Immature natural killer cell (primary cell): ENCODE results near the gene ENPP1. TPM values are rescaled to one million over a fixed set of nuclear protein-coding genes. Genes with fewer than 3 reads are reported as not detected.
A peak's percentile ranks its signal among the peaks of the same experiment; 100 is the strongest.
"Not testable (repeated sequence)": the region's sequence is repeated elsewhere in the genome, so short reads cannot be mapped to it uniquely, and the experiment has no call there.

ENCODE experiments used
- DNase-seq, 3 donors: peaks; one replicate each; pipeline ENCODE4 v3.0.0; 2022; ENCODE audit warnings: mixed read lengths in 1 of 3
- H3K27ac Mint-ChIP-seq, 6 donors: one replicate each; pipeline ENCODE4 v1.8.0; 2020; ENCODE audit warnings: mixed read lengths in 6 of 6, mild to moderate bottlenecking in 5 of 6, inconsistent platforms in 4 of 6, moderate library complexity in 3 of 6
- H3K27me3 Mint-ChIP-seq, 3 donors: one replicate each; pipeline ENCODE4 v1.8.0; 2020 to 2021; ENCODE audit warnings: low read depth in 3 of 3, mild to moderate bottlenecking in 3 of 3, mixed read lengths in 3 of 3, moderate library complexity in 3 of 3, inconsistent platforms in 1 of 3
- H3K36me3 Mint-ChIP-seq, 3 donors: one replicate each; pipeline ENCODE4 v1.8.0; 2020; ENCODE audit warnings: mixed read lengths in 3 of 3, inconsistent platforms in 2 of 3, mild to moderate bottlenecking in 2 of 3
- H3K4me1 Mint-ChIP-seq, 2 donors: one replicate each; pipeline ENCODE4 v1.8.0; 2020; ENCODE audit warnings: inconsistent platforms in 2 of 2, mild to moderate bottlenecking in 2 of 2, mixed read lengths in 2 of 2, moderate library complexity in 1 of 2
- H3K4me3 Mint-ChIP-seq, 5 donors: one replicate each; pipeline ENCODE4 v1.8.0; 2020; ENCODE audit warnings: mild to moderate bottlenecking in 5 of 5, mixed read lengths in 5 of 5, inconsistent platforms in 3 of 5, moderate library complexity in 3 of 5
- H3K9me3 Mint-ChIP-seq, 6 donors: one replicate each; pipeline ENCODE4 v1.8.0; 2020; ENCODE audit warnings: mild to moderate bottlenecking in 6 of 6, mixed read lengths in 6 of 6, inconsistent platforms in 4 of 6, moderate library complexity in 3 of 6
- polyA plus RNA-seq, 3 donors: library from polyadenylated mRNA; unstranded; fragments of 300-500 nt; fragmentation: Illumina TruSeq; gene quantifications; one replicate each; pipeline ENCODE4 v1.2.3, GENCODE V29; 2021

The ENPP1 gene
- polyA plus RNA-seq, 3 donors from 2014 or later = 0.29 to 2.5 (median 1.3) TPM

DNA sequence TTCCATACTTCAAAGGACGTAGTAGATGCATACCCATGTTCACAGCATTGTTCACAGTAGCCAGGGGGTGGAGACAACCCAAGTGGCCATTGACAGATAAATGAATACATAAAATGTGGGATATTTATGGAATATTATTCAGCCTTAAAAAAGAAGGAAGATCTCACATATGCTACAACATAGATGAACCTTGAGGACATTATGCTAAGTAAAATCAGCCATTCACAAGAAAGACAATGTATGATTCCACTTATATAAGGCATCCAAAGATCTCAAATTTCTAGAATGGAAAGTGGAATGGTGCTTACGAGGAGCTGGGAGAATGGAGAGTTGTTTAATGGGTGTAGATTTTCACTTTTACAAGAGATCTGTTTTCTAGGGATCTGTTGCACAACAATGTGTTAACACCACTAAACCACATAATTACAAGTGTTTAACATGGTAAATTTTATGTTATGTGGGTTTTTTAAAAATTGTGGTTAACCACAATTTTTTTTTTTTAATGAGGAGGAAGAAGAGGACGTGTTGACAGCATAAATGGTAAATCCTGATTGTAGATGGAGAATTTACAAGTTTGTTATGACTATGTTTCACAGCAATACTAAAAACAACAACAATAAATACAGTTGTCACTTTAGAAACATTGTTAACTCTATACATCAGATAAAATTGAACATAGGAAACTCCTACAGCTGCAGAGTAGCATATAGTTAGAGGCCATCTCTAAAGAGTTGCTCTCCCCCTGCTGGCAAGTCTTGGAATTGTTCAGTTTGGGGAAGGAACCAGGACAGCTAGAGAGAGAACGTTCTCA, 101.8 kb downstream of the ENPP1 start:
- Mint-ChIP-seq H3K27ac (peak overlapping the region in 2 of 6 donors; percentile 55 to 86), H3K9me3 (peaks cover 0 to 3% (median 0%) of the 10 kb centered on the region in 6 donors), H3K4me1 (peaks cover 10 to 21% of the 10 kb centered on the region in 2 donors), H3K27me3 (peaks cover 13 to 34% (median 30%) of the 10 kb centered on the region in 3 donors), H3K4me3 (peak overlapping the region in 3 of 5 donors; percentile 7 to 50 (median 34)), H3K36me3 (no peaks in the 10 kb centered on the region)
- peak; percentile 53 to 67 (median 61) for DNase-seq

DNA sequence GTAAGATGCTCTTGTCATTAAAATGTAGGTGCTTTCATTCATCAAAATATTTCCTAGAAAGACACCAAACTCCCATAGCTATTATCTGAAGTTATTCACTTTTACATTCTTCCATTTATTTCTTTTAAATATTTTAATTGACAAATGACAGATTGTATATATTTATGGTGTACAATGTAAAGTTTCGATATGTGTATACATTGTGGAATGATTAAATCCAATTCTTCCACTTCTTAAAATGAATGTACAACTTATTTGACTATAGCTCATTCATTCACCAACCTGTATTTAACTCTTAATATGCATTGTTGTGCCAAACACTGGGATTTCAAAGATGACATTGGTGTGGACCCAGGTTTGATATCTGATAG, 102.4 kb downstream of the ENPP1 start:
- no peaks in the 10 kb centered on the region for H3K36me3 Mint-ChIP-seq
- H3K4me3 Mint-ChIP-seq = no peak overlapping the region
- H3K27ac Mint-ChIP-seq = no peak overlapping the region
- peaks cover 16 to 30% (median 26%) of the 10 kb centered on the region in 3 donors for H3K27me3 Mint-ChIP-seq
- DNase-seq = no peak
- H3K4me1 Mint-ChIP-seq = peaks cover 10 to 21% of the 10 kb centered on the region in 2 donors
- peaks cover 0 to 3% (median 0%) of the 10 kb centered on the region in 6 donors for H3K9me3 Mint-ChIP-seq

GRCh38 chr6:131910956-131911355, 103.1 kb downstream of the ENPP1 start:
- Mint-ChIP-seq H3K4me1 (peaks cover 10 to 21% of the 10 kb centered on the region in 2 donors), H3K36me3 (no peaks in the 10 kb centered on the region)

DNA sequence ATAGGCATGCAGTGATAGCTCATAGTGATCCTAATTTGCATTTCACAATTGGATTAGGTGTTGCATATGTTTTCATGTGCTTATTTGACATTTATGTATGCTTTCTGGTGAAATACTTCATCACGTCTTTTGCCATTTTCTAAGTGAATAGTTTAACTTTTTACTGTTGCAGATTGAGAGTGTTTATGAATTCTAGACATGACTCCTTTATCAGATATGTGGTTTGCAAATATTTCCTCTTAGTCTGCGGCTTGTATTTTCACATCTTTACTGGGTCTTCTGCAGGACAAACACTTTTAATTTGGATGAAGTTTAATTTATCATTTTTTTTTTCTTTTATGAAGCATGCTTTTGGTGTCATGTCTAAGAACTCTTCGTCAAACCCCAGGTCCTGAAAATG, 104.1 kb downstream of the ENPP1 start:
- peaks cover 16 to 30% (median 24%) of the 10 kb centered on the region in 3 donors for H3K27me3 Mint-ChIP-seq
- H3K4me1 Mint-ChIP-seq = peaks cover 10 to 28% of the 10 kb centered on the region in 2 donors
- no peak overlapping the region for H3K27ac Mint-ChIP-seq
- H3K4me3 Mint-ChIP-seq = no peak overlapping the region
- no peaks in the 10 kb centered on the region for H3K36me3 Mint-ChIP-seq
- DNase-seq = no peak
- H3K9me3 Mint-ChIP-seq = peaks cover 0 to 3% (median 0%) of the 10 kb centered on the region in 6 donors

More at GRCh38 chr6:131910956-131911355, 103.1 kb downstream of the ENPP1 start:
- peaks cover 16 to 30% (median 27%) of the 10 kb centered on the region in 3 donors for H3K27me3 Mint-ChIP-seq
- no peak for DNase-seq
- no peak overlapping the region for H3K27ac Mint-ChIP-seq
- peaks cover 0 to 3% (median 0%) of the 10 kb centered on the region in 6 donors for H3K9me3 Mint-ChIP-seq
- H3K4me3 Mint-ChIP-seq = no peak overlapping the region

DNA sequence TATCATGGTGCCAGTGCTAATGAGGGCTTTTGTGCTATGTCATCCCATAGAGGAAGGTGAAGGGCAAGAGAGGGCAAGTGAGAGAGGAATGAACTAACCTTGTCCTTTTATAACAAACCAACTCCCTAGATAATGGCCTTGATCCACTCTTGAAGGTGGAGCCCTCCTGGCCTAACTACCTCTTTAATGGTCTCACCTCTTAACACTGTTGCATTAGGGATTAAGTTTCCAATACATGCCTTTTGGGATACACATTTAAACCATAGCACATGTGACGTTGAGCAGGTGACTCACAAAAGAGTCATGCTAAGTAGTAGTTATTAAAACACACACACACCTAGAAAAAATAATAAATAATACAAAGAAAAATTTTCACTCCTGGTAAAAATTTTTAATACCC, 106.4 kb downstream of the ENPP1 start:
- H3K9me3 Mint-ChIP-seq = no peaks in the 10 kb centered on the region
- peaks cover 15 to 28% (median 19%) of the 10 kb centered on the region in 3 donors for H3K27me3 Mint-ChIP-seq
- no peaks in the 10 kb centered on the region for H3K36me3 Mint-ChIP-seq
- H3K4me3 Mint-ChIP-seq = no peak overlapping the region
- H3K27ac Mint-ChIP-seq = no peak overlapping the region
- DNase-seq = no peak
- peaks cover 16 to 37% of the 10 kb centered on the region in 2 donors for H3K4me1 Mint-ChIP-seq

DNA sequence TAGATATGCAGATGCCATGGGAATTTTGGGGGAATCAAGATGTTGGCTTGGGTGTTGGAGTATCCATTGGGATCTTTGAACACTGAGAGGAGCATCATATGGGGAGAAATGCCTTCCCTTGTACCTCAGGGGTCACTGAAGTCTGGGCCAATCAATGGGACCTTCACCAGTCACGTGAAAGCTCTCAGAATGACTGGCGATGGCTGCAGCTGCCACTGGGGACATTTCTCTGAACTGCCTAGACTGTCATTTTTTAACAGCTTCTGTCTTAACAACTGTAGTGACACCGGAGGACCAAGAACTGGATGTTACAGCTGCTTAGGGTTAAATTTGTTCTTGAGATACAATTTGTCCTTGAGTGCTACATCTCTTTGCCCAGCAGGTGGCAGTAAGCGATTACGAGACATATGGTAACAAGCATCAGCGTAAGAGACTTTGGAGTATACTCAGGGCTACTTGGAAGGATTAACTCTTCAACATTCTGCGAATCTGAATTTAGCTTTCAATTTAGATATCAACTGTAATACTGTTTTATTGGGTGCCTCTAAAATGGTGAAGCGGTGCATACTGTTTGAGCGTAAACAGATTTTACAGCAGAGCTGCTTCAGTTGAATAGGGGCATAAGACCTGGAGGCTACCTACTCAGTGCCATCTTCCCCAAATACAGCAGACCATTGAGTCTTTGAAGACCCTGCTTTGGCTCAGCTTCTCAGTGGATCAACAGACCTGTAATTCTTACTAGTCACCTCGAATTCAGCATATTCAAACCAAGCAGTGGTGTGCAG, 107.3 kb downstream of the ENPP1 start:
- Mint-ChIP-seq H3K36me3 (no peaks in the 10 kb centered on the region), H3K4me3 (no peak overlapping the region), H3K27me3 (peaks cover 12 to 21% (median 16%) of the 10 kb centered on the region in 3 donors), H3K9me3 (no peaks in the 10 kb centered on the region), H3K4me1 (peaks cover 8 to 28% of the 10 kb centered on the region in 2 donors), H3K27ac (no peak overlapping the region)
- peak; percentile 9 to 31 (median 25) for DNase-seq

GRCh38 chr6:131916091-131916796, 108.4 kb downstream of the ENPP1 start:
- not testable (repeated sequence) for H3K9me3 Mint-ChIP-seq, H3K4me3 Mint-ChIP-seq, H3K27ac Mint-ChIP-seq, DNase-seq, H3K36me3 Mint-ChIP-seq
- peaks cover 8 to 26% of the 10 kb centered on the region in 2 donors for H3K4me1 Mint-ChIP-seq
- peaks cover 12 to 21% (median 13%) of the 10 kb centered on the region in 3 donors for H3K27me3 Mint-ChIP-seq

DNA sequence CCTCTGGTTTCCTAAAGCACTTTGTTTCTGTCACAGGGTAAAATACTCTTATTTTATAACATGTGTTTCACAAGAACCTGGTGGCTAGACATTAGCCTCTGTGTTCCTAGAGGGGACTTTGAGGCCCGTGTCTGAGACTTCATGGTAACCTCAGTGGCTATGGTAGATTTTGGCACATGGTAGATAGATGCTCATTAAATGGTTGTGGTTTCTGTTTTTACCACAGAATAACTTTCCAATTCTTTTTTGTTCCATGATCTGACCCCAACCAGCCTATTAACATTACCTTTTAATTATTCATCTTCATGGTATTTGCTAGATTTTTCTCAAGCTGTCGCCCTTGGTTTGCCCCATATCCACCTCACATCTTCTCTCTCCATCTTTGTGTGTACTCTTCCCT, 109.0 kb downstream of the ENPP1 start:
- Mint-ChIP-seq H3K4me1 (peaks cover 8 to 23% of the 10 kb centered on the region in 2 donors), H3K27me3 (peaks cover 12 to 21% (median 13%) of the 10 kb centered on the region in 3 donors), H3K27ac (no peak overlapping the region), H3K4me3 (peak overlapping the region in 1 of 5 donors; percentile 8), H3K9me3 (no peaks in the 10 kb centered on the region), H3K36me3 (no peaks in the 10 kb centered on the region)
- no peak for DNase-seq

- Mint-ChIP-seq H3K4me3 (peak overlapping the region in 1 of 5 donors; percentile 8), H3K27ac (peak overlapping the region in 1 of 6 donors; percentile 1), H3K27me3 (peaks cover 12 to 19% (median 13%) of the 10 kb centered on the region in 3 donors)
These were observed 109.5 kb downstream of the ENPP1 start for GRCh38 chr6:131917318-131917717.

DNA sequence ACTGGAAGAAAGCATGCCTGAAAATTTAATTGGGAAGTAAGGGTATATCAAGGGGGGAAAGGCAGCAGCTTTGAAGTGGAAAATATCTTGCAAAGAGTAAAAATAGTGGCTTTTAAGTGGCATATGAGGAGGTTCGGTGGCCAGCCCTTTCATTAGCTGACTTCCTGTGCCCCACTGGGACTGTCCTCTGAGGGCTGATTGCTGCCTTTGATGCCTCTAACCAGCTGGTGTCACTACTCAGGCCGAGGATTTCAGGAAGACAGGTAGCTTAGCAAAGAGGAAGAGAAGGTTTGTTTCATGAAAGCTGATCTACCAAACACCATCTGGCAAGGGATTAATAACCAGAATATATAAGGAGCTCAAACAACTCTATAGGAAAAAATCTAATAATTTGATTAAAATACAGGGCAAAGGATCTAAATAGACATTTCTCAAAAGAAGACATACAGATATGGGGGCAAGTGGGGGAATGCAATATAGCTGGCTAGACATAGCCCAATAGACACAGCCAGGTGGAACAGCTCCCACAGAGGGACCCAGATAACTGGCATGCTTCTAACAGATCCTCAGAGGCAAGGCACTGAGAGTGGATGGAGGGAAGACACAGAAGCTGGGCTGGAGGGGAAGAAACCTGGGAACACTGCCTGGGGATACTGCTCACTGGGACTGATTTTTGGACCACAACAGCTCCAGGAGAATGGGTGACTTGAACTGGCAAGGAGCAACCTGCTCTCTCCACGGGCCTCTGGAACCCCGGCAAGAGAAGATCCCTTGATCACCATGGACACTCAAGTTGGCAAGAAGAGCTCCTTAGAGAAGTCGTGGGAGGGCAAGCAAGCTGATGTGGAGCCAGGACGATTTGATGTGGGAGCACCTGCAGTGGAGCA, 110.2 kb downstream of the ENPP1 start:
- H3K27ac Mint-ChIP-seq = no peak overlapping the region
- H3K27me3 Mint-ChIP-seq = peaks cover 12 to 19% (median 13%) of the 10 kb centered on the region in 3 donors
- peaks cover 0 to 4% (median 0%) of the 10 kb centered on the region in 6 donors for H3K9me3 Mint-ChIP-seq
- peak overlapping the region in 1 of 5 donors; percentile 4 for H3K4me3 Mint-ChIP-seq
- no peak for DNase-seq
- peaks cover 8 to 17% of the 10 kb centered on the region in 2 donors for H3K4me1 Mint-ChIP-seq
- H3K36me3 Mint-ChIP-seq = no peaks in the 10 kb centered on the region

More at GRCh38 chr6:131917318-131917717, 109.5 kb downstream of the ENPP1 start:
- no peak for DNase-seq
- Mint-ChIP-seq H3K36me3 (no peaks in the 10 kb centered on the region), H3K4me1 (peaks cover 8 to 18% of the 10 kb centered on the region in 2 donors), H3K9me3 (no peaks in the 10 kb centered on the region)

GRCh38 chr6:131918650-131919355, 111.0 kb downstream of the ENPP1 start:
- Mint-ChIP-seq H3K4me3 (no peak overlapping the region), H3K36me3 (no peaks in the 10 kb centered on the region), H3K4me1 (peaks cover 8 to 17% of the 10 kb centered on the region in 2 donors), H3K27ac (no peak overlapping the region), H3K9me3 (peaks cover 0 to 9% (median 3%) of the 10 kb centered on the region in 6 donors), H3K27me3 (peaks cover 6 to 12% (median 7%) of the 10 kb centered on the region in 3 donors)
- DNase-seq = no peak

DNA sequence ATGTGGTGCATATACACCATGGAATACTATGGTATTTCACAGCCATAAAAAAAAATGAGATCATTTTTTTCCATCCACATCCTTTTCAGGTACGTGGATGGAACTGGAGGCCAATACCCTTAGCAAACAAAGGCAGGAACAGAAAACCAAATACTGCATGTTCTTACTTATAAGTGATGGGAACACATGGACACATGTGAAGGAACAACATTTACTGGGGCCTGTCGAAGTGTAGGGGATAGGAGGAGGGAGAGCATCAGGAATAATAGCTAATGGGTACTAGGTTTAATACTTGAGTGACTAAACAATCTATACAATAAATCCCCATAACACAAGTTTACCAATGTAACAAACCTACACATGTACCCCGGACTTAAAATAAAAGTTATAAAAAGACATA, 112.8 kb downstream of the ENPP1 start:
- Mint-ChIP-seq H3K4me1 (peaks cover 8 to 17% of the 10 kb centered on the region in 2 donors), H3K9me3 (peaks cover 0 to 12% (median 6%) of the 10 kb centered on the region in 6 donors), H3K4me3 (no peak overlapping the region), H3K27me3 (peaks cover 3 to 8% (median 7%) of the 10 kb centered on the region in 3 donors), H3K27ac (no peak overlapping the region), H3K36me3 (no peaks in the 10 kb centered on the region)
- DNase-seq = no peak
